ENCODE data around the gene ABLIM2. TPM values are rescaled to one million over a fixed set of nuclear protein-coding genes. Genes with fewer than 3 reads are reported as not detected.

ABLIM2 gene
- total and polyA plus RNA-seq, 2 of the 4 experiments (the other 2 are of a cell fraction): under 0.01 to 0.10 TPM

DNA sequence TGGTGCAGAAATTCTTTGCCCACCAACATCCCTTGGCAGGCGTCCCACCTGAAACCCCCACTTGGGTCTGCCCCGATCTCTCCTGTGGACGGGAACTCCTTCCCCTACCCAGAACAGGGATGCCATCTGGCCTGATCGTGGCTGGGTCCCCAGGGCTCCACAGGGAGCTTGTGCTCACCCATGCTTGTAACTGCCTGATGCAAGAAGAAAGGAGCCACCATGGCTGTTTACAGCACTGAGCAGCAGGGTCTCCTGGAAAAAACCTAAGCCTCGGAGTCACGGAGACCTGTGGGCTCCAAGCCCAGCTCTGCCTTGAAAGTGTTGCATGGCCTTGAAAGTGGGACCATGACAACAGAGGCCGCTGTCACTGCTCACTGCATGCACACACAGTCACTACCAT lies 117.4 kb downstream of the ABLIM2 start:
- Histone ChIP-seq H2BK15ac (ENCODE audit: low read depth, low read length) (no peak overlapping the region), H3K27me3 (ENCODE audit: control insufficient read depth, insufficient read depth, low read length) (peaks cover 68% of the 10 kb centered on the region), H3K27ac (ENCODE audit: insufficient read depth, low read length) (no peak overlapping the region), H3K79me1 (ENCODE audit: low read depth in 1 of 2, low read length in 2 of 2) (no peaks in the 10 kb centered on the region), H3K56ac (ENCODE audit: extremely low read depth, insufficient read depth, low read length) (no peak overlapping the region), H4K91ac (ENCODE audit: insufficient read depth, low read depth, low read length) (no peak overlapping the region), H3K23ac (ENCODE audit: low read depth, low read length) (no peak overlapping the region), H2BK120ac (ENCODE audit: low read depth, low read length) (no peak overlapping the region), H4K20me1 (ENCODE audit: insufficient read depth, low read length) (no peaks in the 10 kb centered on the region), H3K4me1 (ENCODE audit: control insufficient read depth, insufficient read depth, low read length) (no peaks in the 10 kb centered on the region), H2BK5ac (ENCODE audit: low read depth, low read length, poor library complexity, severe bottlenecking) (no peak overlapping the region), H3K9me3 (ENCODE audit: control insufficient read depth, insufficient read depth, low read length) (no peaks in the 10 kb centered on the region), H3K14ac (replicated peaks; ENCODE audit: low read depth, low read length) (no peak overlapping the region), H4K5ac (ENCODE audit: low read depth, low read length) (no peak overlapping the region), H3K9ac (ENCODE audit: low read depth, low read length) (no peak overlapping the region), H4K8ac (ENCODE audit: low read depth in 2 of 2, low read length in 2 of 2) (no peak overlapping the region), H3K4me2 (ENCODE audit: low read depth, low read length) (no peak overlapping the region), H3K9me1 (ENCODE audit: insufficient read depth, low read length) (no peaks in the 10 kb centered on the region), H2AK5ac (ENCODE audit: low read depth, low read length) (no peak overlapping the region), H3K18ac (ENCODE audit: low read depth, low read length) (no peak overlapping the region), H2AFZ (replicated peaks; ENCODE audit: low read length, poor library complexity) (no peak overlapping the region), H2BK20ac (ENCODE audit: low read depth, low read length) (no peak overlapping the region), H2AK9ac (replicated peaks; ENCODE audit: low read depth, low read length, poor library complexity) (no peak overlapping the region), H3K4me3 (ENCODE audit: insufficient read depth, low read depth, low read length) (no peak overlapping the region), H3K4ac (ENCODE audit: low read depth, low read length) (no peak overlapping the region), H3K36me3 (ENCODE audit: control insufficient read depth, insufficient read depth, low read length) (no peaks in the 10 kb centered on the region)
- ChIA-PET POLR2A (ENCODE audit: unreplicated experiment) (no interaction called here), CTCF (no interaction called here)
- dilution Hi-C loops (cut with HindIII; ENCODE audit: low sequenced_read_pairs, unreplicated experiment): no loop called here
- in situ Hi-C loops (cut with MboI; ENCODE audit: low sequenced_read_pairs): no loop called here
- TF ChIP-seq NFE2L2 (IDR thresholded peaks at IDR 0.05; ENCODE audit: low read depth, low read length): no peak
- intact Hi-C loops (cut with micrococcal nuclease): no loop called here
- DNase-seq (no peak), ATAC-seq (ENCODE audit: low read depth) (no peak)
- BruUV-seq (replicated peaks): no TSS peak
- 58% methylated on average over 4 of the region's 7 CpGs; no CpG with 5 or more reads in 1 of the 2 experiments for WGBS, 2 experiments (ENCODE audit: extremely low coverage in 2 of 2, insufficient read length in 1 of 2)
